CD14-positive monocyte (primary cell): Measurements from ENCODE around the gene PMEPA1. TPM values are rescaled to one million over a fixed set of nuclear protein-coding genes. Genes with fewer than 3 reads are reported as not detected.
A peak's percentile ranks its signal among the peaks of the same experiment; 100 is the strongest.

ENCODE experiments used
- DNase-seq, 3 donors: peaks; one replicate each; pipeline ENCODE4 v3.0.0-alpha.2; 2011 to 2022
- H2AFZ ChIP-seq: 2 replicates; pipeline ENCODE4 v1.6.0; 2012; ENCODE audit warnings: mild to moderate bottlenecking, low read depth, low read length, inconsistent platforms; ENCODE audit not compliant: insufficient read depth, poor library complexity, severe bottlenecking
- H3K27ac ChIP-seq, 2 donors: 1 replicate in 1 of 2; 2 replicates in 1 of 2; pipeline ENCODE4 v1.5.1; 2012 to 2013; ENCODE audit warnings: low read length in 2 of 2, control low read depth in 1 of 2, inconsistent platforms in 1 of 2, low read depth in 1 of 2, mild to moderate bottlenecking in 1 of 2
- H3K27me3 ChIP-seq, 2 donors: one replicate each; pipeline versions ENCODE4 v1.6.0 to v1.6.1; 2011 to 2013; ENCODE audit warnings: low read length in 2 of 2; ENCODE audit not compliant: control insufficient read depth in 2 of 2, insufficient read depth in 2 of 2
- H3K36me3 ChIP-seq, 2 donors: replicated peaks in 1 of 2; 1 replicate in 1 of 2; 2 replicates in 1 of 2; pipeline versions ENCODE4 v1.5.1 to v1.6.1; 2012 to 2013; ENCODE audit warnings: low read length in 2 of 2, control low read depth in 1 of 2, inconsistent platforms in 1 of 2, mild to moderate bottlenecking in 1 of 2; ENCODE audit not compliant: insufficient read depth in 2 of 2, control insufficient read depth in 1 of 2
- H3K4me1 ChIP-seq, 2 donors: 1 replicate in 1 of 2; 2 replicates in 1 of 2; pipeline versions ENCODE4 v1.5.1 to v1.6.1; 2012 to 2013; ENCODE audit warnings: low read length in 2 of 2, control low read depth in 1 of 2, inconsistent platforms in 1 of 2, mild to moderate bottlenecking in 1 of 2, moderate library complexity in 1 of 2; ENCODE audit not compliant: insufficient read depth in 2 of 2, control insufficient read depth in 1 of 2
- H3K4me2 ChIP-seq: replicated peaks from 2 replicates; pipeline ENCODE3; 2012; ENCODE audit warnings: low read length, moderate library complexity, mild to moderate bottlenecking; ENCODE audit not compliant: poor library complexity, severe bottlenecking; ENCODE audit errors: extremely low read depth
- H3K4me3 ChIP-seq, 3 experiments: fragments of 200-600 bp in 1 of 3; sonication (generic) in 1 of 3; replicated peaks in 1 of 3; 1 replicate in 2 of 3; 2 replicates in 1 of 3; pipeline ENCODE4 v1.5.1; 2011 to 2013; ENCODE audit warnings: low read length in 3 of 3, mild to moderate bottlenecking in 3 of 3, control low read depth in 2 of 3, low read depth in 2 of 3, inconsistent platforms in 1 of 3, moderate library complexity in 1 of 3
- H3K79me2 ChIP-seq: 2 replicates; pipeline ENCODE4 v1.6.0; 2012; ENCODE audit warnings: mild to moderate bottlenecking, control low read depth, inconsistent platforms, low read length, moderate library complexity; ENCODE audit not compliant: insufficient read depth
- H3K9ac ChIP-seq: 2 replicates; pipeline ENCODE4 v1.6.0; 2017; ENCODE audit warnings: low read length, mild to moderate bottlenecking; ENCODE audit not compliant: insufficient read depth, poor library complexity, severe bottlenecking
- H3K9me3 ChIP-seq, 2 donors: replicated peaks in 1 of 2; 1 replicate in 1 of 2; 2 replicates in 1 of 2; pipeline versions ENCODE4 v1.5.1 to v1.6.1; 2012 to 2013; ENCODE audit warnings: low read length in 2 of 2, control low read depth in 1 of 2; ENCODE audit not compliant: control insufficient read depth in 1 of 2, insufficient read depth in 1 of 2
- H4K20me1 ChIP-seq: 2 replicates; pipeline ENCODE4 v1.6.0; 2012; ENCODE audit warnings: mild to moderate bottlenecking, low read length, control low read depth, moderate library complexity; ENCODE audit not compliant: insufficient read depth
- H3K27ac Mint-ChIP-seq, 7 donors: one replicate each; pipeline ENCODE4 v1.8.0; 2020; ENCODE audit warnings: mild to moderate bottlenecking in 7 of 7, mixed read lengths in 7 of 7, moderate library complexity in 6 of 7, inconsistent platforms in 2 of 7
- H3K27me3 Mint-ChIP-seq, 3 donors: one replicate each; pipeline ENCODE4 v1.8.0; 2021 to 2022; ENCODE audit warnings: low read depth in 3 of 3, mild to moderate bottlenecking in 3 of 3, mixed read lengths in 3 of 3, moderate library complexity in 3 of 3, inconsistent platforms in 1 of 3
- H3K36me3 Mint-ChIP-seq, 2 donors: one replicate each; pipeline ENCODE4 v1.8.0; 2020; ENCODE audit warnings: mixed read lengths in 2 of 2, inconsistent platforms in 1 of 2, mild to moderate bottlenecking in 1 of 2
- H3K4me1 Mint-ChIP-seq: one replicate; pipeline ENCODE4 v1.8.0; 2020; ENCODE audit warnings: mild to moderate bottlenecking, mixed read lengths
- H3K4me3 Mint-ChIP-seq, 2 donors: one replicate each; pipeline ENCODE4 v1.8.0; 2020; ENCODE audit warnings: mild to moderate bottlenecking in 2 of 2, mixed read lengths in 2 of 2, moderate library complexity in 1 of 2
- H3K9me3 Mint-ChIP-seq, 7 donors: one replicate each; pipeline ENCODE4 v1.8.0; 2020 to 2022; ENCODE audit warnings: mixed read lengths in 7 of 7, mild to moderate bottlenecking in 6 of 7, moderate library complexity in 6 of 7, inconsistent platforms in 2 of 7
- CTCF ChIP-seq: fragments of 200-600 bp; IDR thresholded peaks from one replicate; pipeline ENCODE4 v1.8.0; 2022; ENCODE audit warnings: antibody characterized with exemption, mild to moderate bottlenecking
- WGBS: methylation state at CpG from one replicate; pipeline ENCODE4 v1.1.5; 2013; ENCODE audit warnings: missing lambda C conversion rate; ENCODE audit not compliant: insufficient coverage; 5-methylcytosine and 5-hydroxymethylcytosine counted together
- intact Hi-C, 2 donors: fragments of 100-400 bp; cut with micrococcal nuclease; formaldehyde crosslinking; loops; one replicate each; pipeline versions ENCODE4 v1.15.0 to v1.15.1; 2023
- polyA plus RNA-seq, 3 donors: library from polyadenylated mRNA; depleted of rRNA in 1 of 3; unstranded in 2 of 3; stranded (reverse) in 1 of 3; fragments of 300-500 nt in 2 of 3; fragments of >200 nt in 1 of 3; fragmentation: Illumina TruSeq in 2 of 3; gene quantifications; 1 replicate in 2 of 3; 2 replicates in 1 of 3; pipeline ENCODE4 v1.2.3, GENCODE V29; 2012 to 2021

Gene PMEPA1
- polyA plus RNA-seq, 3 donors, result 0.12 to 0.73 (median 0.59) TPM

- Histone ChIP-seq H3K36me3 (peaks cover 2 to 17% of the 10 kb centered on the region in 2 donors), H3K27ac (peak overlapping the region; percentile 82 to 85), H3K4me3 (peak overlapping the region in 2 of 3 experiments; percentile 13 to 70), H3K79me2 (no peaks in the 10 kb centered on the region), H2AFZ (peak overlapping the region; percentile 67), H3K4me1 (peaks cover 40 to 45% of the 10 kb centered on the region in 2 donors), H3K4me2 (peak overlapping the region; percentile 76), H4K20me1 (no peaks in the 10 kb centered on the region), H3K9ac (peak overlapping the region; percentile 44), H3K27me3 (no peaks in the 10 kb centered on the region), H3K9me3 (no peaks in the 10 kb centered on the region)
- 13% methylated on average over 14 of the region's 19 CpGs for WGBS
- Mint-ChIP-seq H3K4me1 (peaks cover 55% of the 10 kb centered on the region), H3K36me3 (peaks cover 7 to 33% of the 10 kb centered on the region in 2 donors), H3K27ac (peak overlapping the region; percentile 89 to 95 (median 94)), H3K27me3 (peaks cover 2 to 15% (median 14%) of the 10 kb centered on the region in 3 donors), H3K9me3 (peaks cover under 1 to 7% (median 2%) of the 10 kb centered on the region in 7 donors), H3K4me3 (peak overlapping the region; percentile 77 to 90)
- no peak for TF ChIP-seq CTCF
- peak; percentile 74 to 83 (median 77) for DNase-seq
- intact Hi-C loops, result loop anchor here in 1 of 2 donors (2.0 kb wide), 1 partner anchor 16 kb away; no protein-coding TSS in a partner anchor
Measured at GRCh38 chr20:57619051-57619831, 90.6 kb downstream of the PMEPA1 start.

- Mint-ChIP-seq H3K27me3 (peaks cover 2 to 15% (median 15%) of the 10 kb centered on the region in 3 donors), H3K27ac (peak overlapping the region; percentile 89 to 95 (median 94)), H3K4me3 (peak overlapping the region; percentile 77 to 90), H3K36me3 (peaks cover 5 to 31% of the 10 kb centered on the region in 2 donors), H3K4me1 (peaks cover 55% of the 10 kb centered on the region), H3K9me3 (peaks cover 0 to 3% (median 0%) of the 10 kb centered on the region in 7 donors)
- peaks cover 2 to 17% of the 10 kb centered on the region in 2 donors for H3K36me3 ChIP-seq
- 48% methylated on average over 5 of the region's 6 CpGs for WGBS
- H3K4me3 ChIP-seq, result peak overlapping the region in 2 of 3 experiments; percentile 13 to 70
- H3K4me2 ChIP-seq, result peak overlapping the region; percentile 76
- H3K27ac ChIP-seq, result peak overlapping the region; percentile 82 to 85
- H3K9ac ChIP-seq, result peak overlapping the region; percentile 44
- no peak for TF ChIP-seq CTCF
- no peak for DNase-seq
- no peaks in the 10 kb centered on the region for H3K79me2 ChIP-seq
- no peaks in the 10 kb centered on the region for H3K9me3 ChIP-seq
- peak overlapping the region; percentile 67 for H2AFZ ChIP-seq
- peaks cover 40 to 45% of the 10 kb centered on the region in 2 donors for H3K4me1 ChIP-seq
- intact Hi-C loops, result loop anchor here in 1 of 2 donors (2.0 kb wide), 1 partner anchor 16 kb away; no protein-coding TSS in a partner anchor
- no peaks in the 10 kb centered on the region for H3K27me3 ChIP-seq
- H4K20me1 ChIP-seq, result no peaks in the 10 kb centered on the region
Measured at GRCh38 chr20:57618764-57619050, 91.1 kb downstream of the PMEPA1 start.
